Measurements from ENCODE around the gene CLEC5A. TPM values are rescaled to one million over a fixed set of nuclear protein-coding genes. Genes with fewer than 3 reads are reported as not detected.
"Not testable (repeated sequence)": the region's sequence is repeated elsewhere in the genome, so short reads cannot be mapped to it uniquely, and the experiment has no call there.

Gene CLEC5A
- polyA plus RNA-seq (ENCODE audit: insufficient read length): 0.28 TPM

- no peak for DNase-seq
These were observed at the start of gene CLEC5A for GRCh38 chr7:141946796-141947195. TSS of gene CLEC5A (minus strand) at chr7:141946974. CDS start at chr7:141946292, 682 bp downstream.

- DNase-seq: no peak
These were observed 46.6 kb upstream of the CLEC5A start for GRCh38 chr7:141993354-141993753.

GRCh38 chr7:141992688-141993087 is 45.9 kb upstream of the CLEC5A start:
- DNase-seq: no peak

- DNase-seq: no peak
These were observed 45.4 kb upstream of the CLEC5A start for GRCh38 chr7:141992156-141992555.

GRCh38 chr7:141991140-141991539 is 44.4 kb upstream of the CLEC5A start:
- no peak for DNase-seq

- no peak for DNase-seq
These were observed 43.4 kb upstream of the CLEC5A start for GRCh38 chr7:141990011-141990725.

GRCh38 chr7:141987803-141988202 is 41.0 kb upstream of the CLEC5A start:
- not testable (repeated sequence) for DNase-seq

GRCh38 chr7:141986923-141987322 is 40.1 kb upstream of the CLEC5A start:
- DNase-seq: no peak

GRCh38 chr7:141985926-141986325 is 39.2 kb upstream of the CLEC5A start:
- DNase-seq: not testable (repeated sequence)

GRCh38 chr7:141979568-141979967 is 32.8 kb upstream of the CLEC5A start:
- DNase-seq: no peak

- no peak for DNase-seq
These were observed 31.6 kb upstream of the CLEC5A start for GRCh38 chr7:141978351-141978750.

GRCh38 chr7:141976524-141977245 is 29.9 kb upstream of the CLEC5A start:
- DNase-seq: no peak

- peak; percentile 32 for DNase-seq
These were observed 29.2 kb upstream of the CLEC5A start for GRCh38 chr7:141975806-141976523.

GRCh38 chr7:141974831-141975230 is 28.1 kb upstream of the CLEC5A start:
- DNase-seq: no peak

GRCh38 chr7:141973673-141974072 is 26.9 kb upstream of the CLEC5A start, which contains the start of gene TAS2R38:
TSS of gene TAS2R38 (minus strand) at chr7:141973773. CDS start at chr7:141973689, 84 bp downstream.
- no peak for DNase-seq

GRCh38 chr7:141960687-141961422 is 14.1 kb upstream of the CLEC5A start:
- DNase-seq: no peak

GRCh38 chr7:141956084-141956483 is 9.3 kb upstream of the CLEC5A start:
- DNase-seq: no peak

GRCh38 chr7:141954334-141954733 is 7.6 kb upstream of the CLEC5A start:
- no peak for DNase-seq

GRCh38 chr7:141952461-141952860 is 5.7 kb upstream of the CLEC5A start:
- no peak for DNase-seq

- no peak for DNase-seq
These were observed 4.0 kb upstream of the CLEC5A start for GRCh38 chr7:141950806-141951205.

GRCh38 chr7:141949911-141950310 is 3.1 kb upstream of the CLEC5A start:
- no peak for DNase-seq

GRCh38 chr7:141949451-141949850 is 2.7 kb upstream of the CLEC5A start:
- no peak for DNase-seq

- DNase-seq: no peak
These were observed 2.2 kb upstream of the CLEC5A start for GRCh38 chr7:141949021-141949420.
